Vagina (tissue), 2 donors: ENCODE measurements around the gene IMMT. TPM values are rescaled to one million over a fixed set of nuclear protein-coding genes. Genes with fewer than 3 reads are reported as not detected.

Experiments
- DNase-seq, 2 donors: peaks; one replicate each; pipeline ENCODE4 v3.0.0-alpha.2; 2017; ENCODE audit errors: extremely low spot score in 2 of 2
- H3K27ac ChIP-seq: fragments of 200-600 bp; sonication (generic); one replicate; pipeline ENCODE4 v1.5.1; 2019
- H3K27me3 ChIP-seq: fragments of 200-600 bp; sonication (generic); one replicate; pipeline ENCODE4 v1.5.1; 2019
- H3K36me3 ChIP-seq, 2 donors: fragments of 200-600 bp; sonication (generic); one replicate each; pipeline ENCODE4 v1.5.1; 2017 to 2019
- H3K4me1 ChIP-seq: fragments of 200-600 bp; sonication (generic); one replicate; pipeline ENCODE4 v1.5.1; 2019
- H3K4me3 ChIP-seq, 2 donors: fragments of 200-600 bp; sonication (generic); 1 replicate in 1 of 2; 2 replicates in 1 of 2; pipeline ENCODE4 v1.5.1; 2016 to 2019
- H3K9me3 ChIP-seq: fragments of 200-600 bp; sonication (generic); one replicate; pipeline ENCODE4 v1.5.1; 2019
- CTCF ChIP-seq, 3 experiments: fragments of 450-650 bp in 2 of 3; fragments of 200-600 bp in 1 of 3; sonication (generic) in 1 of 3; IDR thresholded peaks; one replicate each; pipeline ENCODE4 v1.5.1; 2017 to 2019; ENCODE audit warnings: antibody characterized with exemption in 3 of 3, mild to moderate bottlenecking in 2 of 3, moderate library complexity in 2 of 3
- POLR2A ChIP-seq, 2 donors: fragments of 450-650 bp; IDR thresholded peaks; one replicate each; pipeline ENCODE4 v1.6.1; 2017; ENCODE audit warnings: antibody characterized with exemption in 2 of 2, mild to moderate bottlenecking in 2 of 2, moderate library complexity in 2 of 2
- POLR2AphosphoS5 ChIP-seq, 2 donors: sonication (generic); formaldehyde crosslinking; IDR thresholded peaks; one replicate each; pipeline ENCODE4 v1.9.0; 2017; ENCODE audit warnings: antibody characterized with exemption in 2 of 2, mild to moderate bottlenecking in 2 of 2, low read depth in 1 of 2; ENCODE audit not compliant: insufficient read depth in 1 of 2
- intact Hi-C: fragments of 100-400 bp; cut with DNase I; formaldehyde crosslinking; loops from one replicate; pipeline ENCODE4 v1.15.1; 2023
- total RNA-seq: library from RNA; depleted of rRNA; stranded (reverse); fragments of >200 nt; gene quantifications from one replicate; pipeline ENCODE4 v1.2.3, GENCODE V29; 2016

IMMT gene
- total RNA-seq, 1 donor from 2014 or later, result 51.8 TPM

- DNase-seq, result no peak
- TF ChIP-seq POLR2A (IDR thresholded peaks at IDR 0.05) (no peak), POLR2AphosphoS5 (IDR thresholded peaks at IDR 0.05; ENCODE audit: insufficient read depth in 1 of 2, low read depth in 1 of 2) (no peak), CTCF (IDR thresholded peaks at IDR 0.05) (no peak)
- H3K9me3 ChIP-seq, result no peaks in the 10 kb centered on the region
- no peaks in the 10 kb centered on the region for H3K27me3 ChIP-seq
- H3K36me3 ChIP-seq, result peaks cover 0 to 63% of the 10 kb centered on the region in 2 donors
- intact Hi-C loops, result no loop called here
- no peaks in the 10 kb centered on the region for H3K4me1 ChIP-seq
- H3K27ac ChIP-seq, result no peak overlapping the region
- H3K4me3 ChIP-seq, result no peak overlapping the region
These were observed 44.8 kb downstream of the IMMT start for GRCh38 chr2:86150502-86150901.

DNA sequence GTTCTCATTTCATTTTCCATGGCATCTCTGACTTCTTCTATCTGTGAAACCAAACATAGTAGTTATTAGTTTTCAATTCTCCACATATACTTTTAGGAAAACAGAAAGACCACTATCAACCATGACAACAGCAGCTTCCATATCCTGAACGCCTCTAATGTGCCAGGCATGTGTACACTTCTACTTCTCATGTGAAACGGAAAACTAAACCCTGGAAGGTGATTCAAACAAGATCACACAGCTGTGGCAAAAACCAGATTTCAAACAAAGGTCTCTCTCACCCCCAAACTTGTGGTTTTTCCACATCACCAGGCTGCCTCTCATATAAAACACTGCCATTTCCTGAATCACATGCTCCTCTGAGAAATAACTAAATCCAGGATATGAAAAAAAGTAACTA lies 47.5 kb downstream of the IMMT start:
- DNase-seq, result no peak
- Histone ChIP-seq H3K36me3 (peaks cover 7 to 73% of the 10 kb centered on the region in 2 donors), H3K9me3 (no peaks in the 10 kb centered on the region), H3K4me3 (no peak overlapping the region), H3K4me1 (no peaks in the 10 kb centered on the region), H3K27ac (no peak overlapping the region), H3K27me3 (no peaks in the 10 kb centered on the region)
- TF ChIP-seq POLR2AphosphoS5 (IDR thresholded peaks at IDR 0.05; ENCODE audit: insufficient read depth in 1 of 2, low read depth in 1 of 2), result no peak
- no peak for TF ChIP-seq POLR2A (IDR thresholded peaks at IDR 0.05)
- no peak for TF ChIP-seq CTCF (IDR thresholded peaks at IDR 0.05)
- intact Hi-C loops, result no loop called here

- Histone ChIP-seq H3K9me3 (no peaks in the 10 kb centered on the region), H3K36me3 (peaks cover 7 to 48% of the 10 kb centered on the region in 2 donors), H3K27ac (no peak overlapping the region), H3K27me3 (no peaks in the 10 kb centered on the region), H3K4me3 (no peak overlapping the region), H3K4me1 (no peaks in the 10 kb centered on the region)
- DNase-seq, result no peak
- intact Hi-C loops, result no loop called here
- no peak for TF ChIP-seq POLR2AphosphoS5 (IDR thresholded peaks at IDR 0.05; ENCODE audit: insufficient read depth in 1 of 2, low read depth in 1 of 2)
- TF ChIP-seq POLR2A (IDR thresholded peaks at IDR 0.05), result no peak
- no peak for TF ChIP-seq CTCF (IDR thresholded peaks at IDR 0.05)
These were observed 51.2 kb downstream of the IMMT start for GRCh38 chr2:86143926-86144685.

- Histone ChIP-seq H3K4me1 (no peaks in the 10 kb centered on the region), H3K9me3 (no peaks in the 10 kb centered on the region), H3K4me3 (no peak overlapping the region), H3K27ac (no peak overlapping the region), H3K27me3 (no peaks in the 10 kb centered on the region), H3K36me3 (peaks cover 7 to 48% of the 10 kb centered on the region in 2 donors)
- TF ChIP-seq CTCF (IDR thresholded peaks at IDR 0.05) (no peak), POLR2A (IDR thresholded peaks at IDR 0.05) (no peak), POLR2AphosphoS5 (IDR thresholded peaks at IDR 0.05; ENCODE audit: insufficient read depth in 1 of 2, low read depth in 1 of 2) (no peak)
- DNase-seq, result no peak
- intact Hi-C loops, result no loop called here
These were observed 52.0 kb downstream of the IMMT start for GRCh38 chr2:86143307-86143706.
